Left ventricle myocardium superior (tissue), 1 donor: ENCODE results near the gene AKAP9. TPM values are rescaled to one million over a fixed set of nuclear protein-coding genes. Genes with fewer than 3 reads are reported as not detected.

Source experiments
- ATAC-seq: fragments of 200-7000 bp; cut with Tn5 transposase; one replicate; pipeline ENCODE4 v1.9.1; 2020; ENCODE audit warnings: mild to moderate bottlenecking, moderate library complexity
- DNase-seq: peaks from one replicate; pipeline ENCODE4 v3.0.0-alpha.2; 2020
- intact Hi-C: fragments of 100-400 bp; cut with micrococcal nuclease; formaldehyde crosslinking; loops from one replicate; pipeline ENCODE4 v1.11.0; 2022
- total RNA-seq: library from RNA; stranded (reverse); fragmentation: NEBNext Ultra II Directional; extraction: Animal tissue kit (Norgen Biotek cat#: 25700); gene quantifications from one replicate; pipeline ENCODE4 v1.2.1, GENCODE V29; 2021
- donor health status: DM: no; HTN: yes; CAD: no; lungs with severe emphysema.

AKAP9 gene
- total RNA-seq, 1 donor from 2014 or later: 55.2 TPM

- DNase-seq: no peak
- ATAC-seq: no peak
- intact Hi-C loops: no loop called here
Measured at GRCh38 chr7:92155108-92155739, 214.6 kb downstream of the AKAP9 start.

- DNase-seq (no peak), ATAC-seq (no peak)
- intact Hi-C loops: no loop called here
Measured at GRCh38 chr7:92156990-92157389, 216.3 kb downstream of the AKAP9 start.

- ATAC-seq (no peak), DNase-seq (no peak)
- intact Hi-C loops: no loop called here
Measured at GRCh38 chr7:92158660-92159575, 218.3 kb downstream of the AKAP9 start.

Other genes with a start within 250 kb of the AKAP9 start
- gene MTERF1, start 60.2 kb upstream of the AKAP9 start, total RNA-seq: 10.1 TPM
- 17.6 TPM for gene CYP51A1, start 193.6 kb downstream of the AKAP9 start, total RNA-seq
- not detected for gene LRRD1, start 238.3 kb downstream of the AKAP9 start, total RNA-seq